ENCODE results near the gene SHC2.
"Not testable (repeated sequence)": the region's sequence is repeated elsewhere in the genome, so short reads cannot be mapped to it uniquely, and the experiment has no call there.

SHC2 gene

DNA sequence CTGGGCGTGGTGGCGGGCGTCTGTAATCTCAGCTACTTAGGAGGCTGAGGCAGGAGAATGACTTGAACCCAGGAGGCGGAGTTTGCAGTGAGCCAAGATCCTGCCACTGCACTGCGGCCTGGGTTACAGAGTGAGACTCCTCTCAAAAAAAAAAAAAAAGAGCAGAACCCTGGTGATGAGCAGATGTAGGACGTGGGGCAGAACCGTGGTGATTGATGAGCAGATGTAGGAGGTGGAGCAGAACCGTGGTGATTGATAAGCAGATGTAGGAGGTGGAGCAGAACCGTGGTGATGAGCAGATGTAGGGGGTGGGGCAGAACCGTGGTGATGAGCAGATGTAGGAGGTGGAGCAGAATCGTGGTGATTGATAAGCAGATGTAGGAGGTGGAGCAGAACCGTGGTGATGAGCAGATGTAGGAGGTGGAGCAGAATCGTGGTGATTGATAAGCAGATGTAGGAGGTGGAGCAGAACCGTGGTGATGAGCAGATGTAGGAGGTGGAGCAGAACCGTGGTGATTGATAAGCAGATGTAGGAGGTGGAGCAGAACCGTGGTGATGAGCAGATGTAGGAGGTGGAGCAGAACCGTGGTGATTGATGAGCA lies 80.1 kb downstream of the SHC2 start:
- not testable (repeated sequence) for H2BK12ac ChIP-seq (ENCODE audit: low read length in 2 of 2); H4K8ac ChIP-seq (ENCODE audit: low read length); H2AFZ ChIP-seq (ENCODE audit: low read depth, low read length); H2BK5ac ChIP-seq (ENCODE audit: low read depth, low read length, poor library complexity, severe bottlenecking); H3K9me3 ChIP-seq (ENCODE audit: control insufficient read depth, low read length); H3K27ac ChIP-seq (ENCODE audit: low read length, poor library complexity, severe bottlenecking); H2BK15ac ChIP-seq (ENCODE audit: low read depth, poor library complexity, severe bottlenecking); H3K4me3 ChIP-seq (ENCODE audit: insufficient read depth in 1 of 2, low read depth in 1 of 2, low read length in 2 of 2); H3K9ac ChIP-seq (ENCODE audit: low read length); H3K14ac ChIP-seq (ENCODE audit: low read length in 2 of 2); H3K79me1 ChIP-seq (replicated peaks; ENCODE audit: low read length, poor library complexity, severe bottlenecking); H2BK120ac ChIP-seq (ENCODE audit: low read depth, low read length); H4K91ac ChIP-seq (ENCODE audit: low read length); H3K4ac ChIP-seq (ENCODE audit: low read depth in 1 of 2, low read length in 2 of 2); H3K18ac ChIP-seq (ENCODE audit: low read depth in 1 of 2, low read length in 2 of 2); DNase-seq; H3K36me3 ChIP-seq (ENCODE audit: control insufficient read depth in 1 of 2, insufficient read depth in 2 of 2, low read depth in 1 of 2, low read length in 2 of 2); H3K23ac ChIP-seq (ENCODE audit: low read length in 2 of 2); H2AK5ac ChIP-seq (ENCODE audit: low read length, severe bottlenecking); H3K4me2 ChIP-seq (ENCODE audit: low read length, poor library complexity, severe bottlenecking)
- Histone ChIP-seq H3K4me1 (ENCODE audit: control insufficient read depth, insufficient read depth, low read depth, low read length) (peaks cover 12% of the 10 kb centered on the region), H3K27me3 (ENCODE audit: control insufficient read depth in 1 of 2, insufficient read depth in 1 of 2, low read length in 2 of 2) (peaks cover 18 to 36% of the 10 kb centered on the region in 2 experiments)
- WGBS = 88% methylated on average over 10 of the region's 17 CpGs

DNA sequence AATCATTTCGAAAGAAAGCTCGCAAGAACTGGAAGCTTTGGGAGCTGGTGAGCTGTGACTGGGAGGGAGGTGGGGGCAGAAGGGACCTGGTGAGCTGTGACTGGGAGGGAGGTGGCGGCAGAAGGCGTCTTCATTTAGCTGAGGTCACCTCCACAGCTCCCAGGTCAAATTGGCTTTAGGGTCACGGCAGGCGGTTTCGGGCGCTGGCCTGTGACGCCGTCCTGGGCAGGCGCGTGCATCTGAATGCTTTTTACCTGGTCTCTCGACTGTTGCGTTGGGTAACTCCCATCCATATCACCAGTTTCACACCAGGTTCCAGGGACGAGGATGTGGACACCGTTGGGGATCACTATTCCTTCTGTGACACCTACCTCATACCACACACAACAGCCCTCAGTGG lies 81.0 kb downstream of the SHC2 start:
- 94% methylated on average over 16 of the region's 16 CpGs for WGBS
- H2BK5ac ChIP-seq (ENCODE audit: low read depth, low read length, poor library complexity, severe bottlenecking) = no peak overlapping the region
- no peak overlapping the region for H3K23ac ChIP-seq (ENCODE audit: low read length in 2 of 2)
- H3K4me3 ChIP-seq (ENCODE audit: insufficient read depth in 1 of 2, low read depth in 1 of 2, low read length in 2 of 2) = no peak overlapping the region
- H4K8ac ChIP-seq (ENCODE audit: low read length) = no peak overlapping the region
- DNase-seq = no peak
- H3K79me1 ChIP-seq (replicated peaks; ENCODE audit: low read length, poor library complexity, severe bottlenecking) = no peaks in the 10 kb centered on the region
- no peak overlapping the region for H3K27ac ChIP-seq (ENCODE audit: low read length, poor library complexity, severe bottlenecking)
- H3K9ac ChIP-seq (ENCODE audit: low read length) = no peak overlapping the region
- no peak overlapping the region for H2AK5ac ChIP-seq (ENCODE audit: low read length, severe bottlenecking)
- no peak overlapping the region for H3K18ac ChIP-seq (ENCODE audit: low read depth in 1 of 2, low read length in 2 of 2)
- no peak overlapping the region for H3K4me2 ChIP-seq (ENCODE audit: low read length, poor library complexity, severe bottlenecking)
- no peak overlapping the region for H2AFZ ChIP-seq (ENCODE audit: low read depth, low read length)
- H3K36me3 ChIP-seq (ENCODE audit: control insufficient read depth in 1 of 2, insufficient read depth in 2 of 2, low read depth in 1 of 2, low read length in 2 of 2) = peaks cover 0 to 2% of the 10 kb centered on the region in 2 experiments
- H3K9me3 ChIP-seq (ENCODE audit: control insufficient read depth, low read length) = no peaks in the 10 kb centered on the region
- no peak overlapping the region for H3K14ac ChIP-seq (ENCODE audit: low read length in 2 of 2)
- no peak overlapping the region for H3K4ac ChIP-seq (ENCODE audit: low read depth in 1 of 2, low read length in 2 of 2)
- H3K27me3 ChIP-seq (ENCODE audit: control insufficient read depth in 1 of 2, insufficient read depth in 1 of 2, low read length in 2 of 2) = peaks cover 25 to 41% of the 10 kb centered on the region in 2 experiments
- no peak overlapping the region for H2BK15ac ChIP-seq (ENCODE audit: low read depth, poor library complexity, severe bottlenecking)
- H3K4me1 ChIP-seq (ENCODE audit: control insufficient read depth, insufficient read depth, low read depth, low read length) = peaks cover 12% of the 10 kb centered on the region
- H4K91ac ChIP-seq (ENCODE audit: low read length) = no peak overlapping the region
- no peak overlapping the region for H2BK12ac ChIP-seq (ENCODE audit: low read length in 2 of 2)
- no peak overlapping the region for H2BK120ac ChIP-seq (ENCODE audit: low read depth, low read length)

DNA sequence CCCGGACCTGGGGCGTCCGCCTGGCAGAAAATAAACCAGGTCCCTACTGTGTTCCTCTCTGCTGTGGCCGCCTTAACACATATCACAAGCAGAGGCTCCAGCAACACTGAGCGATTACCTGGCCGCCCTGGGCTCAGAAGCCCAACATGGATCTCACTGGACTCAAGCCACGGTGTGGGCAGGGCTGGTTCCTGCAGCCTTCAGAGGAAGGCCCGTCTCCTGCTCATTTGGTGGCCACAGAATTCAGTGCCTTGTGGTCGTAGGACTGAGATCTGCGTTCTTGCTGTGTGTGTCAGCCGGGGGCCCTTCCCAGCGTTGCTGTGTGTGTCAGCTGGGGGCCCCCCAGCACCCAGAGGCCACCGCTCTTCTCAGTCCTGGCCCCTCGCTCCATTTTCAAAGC lies 82.1 kb downstream of the SHC2 start:
- Histone ChIP-seq H3K4ac (ENCODE audit: low read depth in 1 of 2, low read length in 2 of 2) (no peak overlapping the region), H3K4me2 (ENCODE audit: low read length, poor library complexity, severe bottlenecking) (no peak overlapping the region), H3K18ac (ENCODE audit: low read depth in 1 of 2, low read length in 2 of 2) (no peak overlapping the region), H2BK120ac (ENCODE audit: low read depth, low read length) (no peak overlapping the region), H3K9ac (ENCODE audit: low read length) (no peak overlapping the region), H2AK5ac (ENCODE audit: low read length, severe bottlenecking) (no peak overlapping the region), H3K14ac (ENCODE audit: low read length in 2 of 2) (no peak overlapping the region), H3K4me1 (ENCODE audit: control insufficient read depth, insufficient read depth, low read depth, low read length) (peaks cover 6% of the 10 kb centered on the region), H3K23ac (ENCODE audit: low read length in 2 of 2) (no peak overlapping the region), H2BK5ac (ENCODE audit: low read depth, low read length, poor library complexity, severe bottlenecking) (no peak overlapping the region), H3K79me1 (replicated peaks; ENCODE audit: low read length, poor library complexity, severe bottlenecking) (no peaks in the 10 kb centered on the region), H4K8ac (ENCODE audit: low read length) (no peak overlapping the region), H2BK12ac (ENCODE audit: low read length in 2 of 2) (no peak overlapping the region), H3K4me3 (ENCODE audit: insufficient read depth in 1 of 2, low read depth in 1 of 2, low read length in 2 of 2) (no peak overlapping the region), H3K36me3 (ENCODE audit: control insufficient read depth in 1 of 2, insufficient read depth in 2 of 2, low read depth in 1 of 2, low read length in 2 of 2) (peaks cover 0 to 3% of the 10 kb centered on the region in 2 experiments), H2BK15ac (ENCODE audit: low read depth, poor library complexity, severe bottlenecking) (no peak overlapping the region), H4K91ac (ENCODE audit: low read length) (no peak overlapping the region), H3K27me3 (ENCODE audit: control insufficient read depth in 1 of 2, insufficient read depth in 1 of 2, low read length in 2 of 2) (peaks cover 36 to 43% of the 10 kb centered on the region in 2 experiments), H3K9me3 (ENCODE audit: control insufficient read depth, low read length) (no peaks in the 10 kb centered on the region), H3K27ac (ENCODE audit: low read length, poor library complexity, severe bottlenecking) (no peak overlapping the region), H2AFZ (ENCODE audit: low read depth, low read length) (no peak overlapping the region)
- 92% methylated on average over 14 of the region's 14 CpGs for WGBS
- DNase-seq = no peak

DNA sequence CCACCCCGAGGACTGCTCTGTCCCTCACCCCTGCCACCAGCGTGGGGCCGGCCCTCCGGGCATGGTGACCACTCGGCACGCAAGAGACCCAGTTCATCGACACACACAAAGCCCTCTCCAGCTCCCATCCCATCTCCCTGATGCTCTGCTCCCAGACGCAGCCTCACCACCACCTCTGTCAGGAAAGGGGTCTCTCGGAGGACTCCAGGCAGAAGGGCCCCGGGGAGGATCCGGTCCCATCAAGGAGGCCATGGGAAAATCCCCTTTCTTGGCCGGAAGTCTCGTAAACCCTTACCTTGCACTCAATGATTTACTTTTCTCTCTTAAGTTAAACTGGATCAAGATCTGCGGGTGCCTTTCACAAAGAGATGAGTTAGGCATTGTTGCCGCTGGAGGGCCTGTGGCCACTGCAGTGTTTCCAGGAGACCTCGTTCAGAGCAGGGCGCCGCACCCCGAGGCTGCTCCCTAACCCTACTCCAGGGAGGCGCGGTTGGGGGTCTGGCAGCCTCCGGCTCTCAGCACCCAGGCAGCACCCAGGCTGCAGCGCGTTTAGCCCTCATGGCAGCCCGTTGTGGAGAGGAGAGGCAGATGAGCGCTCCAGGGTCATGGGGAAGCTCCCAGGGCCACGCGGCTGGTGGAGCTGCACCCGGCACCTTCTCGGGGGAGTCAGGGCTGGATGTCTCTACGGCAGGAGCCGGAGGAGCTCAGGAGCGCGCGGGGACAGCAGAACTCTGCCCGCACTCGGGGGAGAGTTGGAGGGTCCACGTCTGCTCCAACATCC lies 82.8 kb downstream of the SHC2 start:
- no peak overlapping the region for H2BK5ac ChIP-seq (ENCODE audit: low read depth, low read length, poor library complexity, severe bottlenecking)
- no peak overlapping the region for H3K23ac ChIP-seq (ENCODE audit: low read length in 2 of 2)
- H3K9ac ChIP-seq (ENCODE audit: low read length) = no peak overlapping the region
- H3K4me3 ChIP-seq (ENCODE audit: insufficient read depth in 1 of 2, low read depth in 1 of 2, low read length in 2 of 2) = no peak overlapping the region
- H3K14ac ChIP-seq (ENCODE audit: low read length in 2 of 2) = peak overlapping the region in 1 of 2 experiments; percentile 32
- peaks cover 4% of the 10 kb centered on the region for H3K4me1 ChIP-seq (ENCODE audit: control insufficient read depth, insufficient read depth, low read depth, low read length)
- peaks cover 43% of the 10 kb centered on the region in 2 experiments for H3K27me3 ChIP-seq (ENCODE audit: control insufficient read depth in 1 of 2, insufficient read depth in 1 of 2, low read length in 2 of 2)
- no peak overlapping the region for H3K4ac ChIP-seq (ENCODE audit: low read depth in 1 of 2, low read length in 2 of 2)
- no peak overlapping the region for H2AK5ac ChIP-seq (ENCODE audit: low read length, severe bottlenecking)
- no peak overlapping the region for H4K91ac ChIP-seq (ENCODE audit: low read length)
- no peak for DNase-seq
- H3K18ac ChIP-seq (ENCODE audit: low read depth in 1 of 2, low read length in 2 of 2) = no peak overlapping the region
- H4K8ac ChIP-seq (ENCODE audit: low read length) = no peak overlapping the region
- no peak overlapping the region for H2AFZ ChIP-seq (ENCODE audit: low read depth, low read length)
- no peak overlapping the region for H2BK120ac ChIP-seq (ENCODE audit: low read depth, low read length)
- 88% methylated on average over 38 of the region's 38 CpGs for WGBS
- no peak overlapping the region for H2BK15ac ChIP-seq (ENCODE audit: low read depth, poor library complexity, severe bottlenecking)
- no peak overlapping the region for H3K27ac ChIP-seq (ENCODE audit: low read length, poor library complexity, severe bottlenecking)
- no peak overlapping the region for H2BK12ac ChIP-seq (ENCODE audit: low read length in 2 of 2)
- peaks cover 0 to 3% of the 10 kb centered on the region in 2 experiments for H3K36me3 ChIP-seq (ENCODE audit: control insufficient read depth in 1 of 2, insufficient read depth in 2 of 2, low read depth in 1 of 2, low read length in 2 of 2)
- H3K4me2 ChIP-seq (ENCODE audit: low read length, poor library complexity, severe bottlenecking) = no peak overlapping the region
- no peaks in the 10 kb centered on the region for H3K9me3 ChIP-seq (ENCODE audit: control insufficient read depth, low read length)
- no peaks in the 10 kb centered on the region for H3K79me1 ChIP-seq (replicated peaks; ENCODE audit: low read length, poor library complexity, severe bottlenecking)
